Coronary artery (tissue), 2 donors: Measurements from ENCODE around the gene WNK2.
"Not testable (repeated sequence)": the region's sequence is repeated elsewhere in the genome, so short reads cannot be mapped to it uniquely, and the experiment has no call there.

Experiments
- DNase-seq: peaks from one replicate; pipeline ENCODE4 v3.0.0-alpha.2; 2017; ENCODE audit warnings: low spot score
- H3K27ac ChIP-seq, 2 donors: fragments of 200-600 bp; sonication (generic); one replicate each; pipeline ENCODE4 v1.5.1; 2016 to 2019
- H3K4me3 ChIP-seq: fragments of 200-600 bp; sonication (generic); 2 replicates; pipeline ENCODE4 v1.5.1; 2016; ENCODE audit warnings: mild to moderate bottlenecking, moderate library complexity
- CTCF ChIP-seq: fragments of 200-600 bp; sonication (generic); IDR thresholded peaks from one replicate; pipeline ENCODE4 v1.5.1; 2019; ENCODE audit warnings: antibody characterized with exemption

Gene WNK2

GRCh38 chr9:93361995-93362394, 178.1 kb downstream of the WNK2 start:
- H3K27ac ChIP-seq, result no peak overlapping the region
- no peak overlapping the region for H3K4me3 ChIP-seq
- TF ChIP-seq CTCF, result no peak
- no peak for DNase-seq

- DNase-seq, result no peak
- TF ChIP-seq CTCF, result no peak
- H3K4me3 ChIP-seq, result no peak overlapping the region
- no peak overlapping the region for H3K27ac ChIP-seq
Observed at GRCh38 chr9:93364734-93365426, 180.9 kb downstream of the WNK2 start.

- H3K4me3 ChIP-seq, result no peak overlapping the region
- H3K27ac ChIP-seq, result no peak overlapping the region
- no peak for TF ChIP-seq CTCF
- no peak for DNase-seq
Observed at GRCh38 chr9:93365427-93366118, 181.6 kb downstream of the WNK2 start.

GRCh38 chr9:93366119-93366447, 182.1 kb downstream of the WNK2 start:
- DNase-seq, result no peak
- no peak for TF ChIP-seq CTCF
- H3K27ac ChIP-seq, result no peak overlapping the region
- no peak overlapping the region for H3K4me3 ChIP-seq

- H3K27ac ChIP-seq, DNase-seq, H3K4me3 ChIP-seq: not testable (repeated sequence)
Observed at GRCh38 chr9:93366486-93366885, 182.5 kb downstream of the WNK2 start.

- TF ChIP-seq CTCF, result no peak
- no peak overlapping the region for H3K4me3 ChIP-seq
- DNase-seq, result no peak
Observed at GRCh38 chr9:93368437-93368836, 184.5 kb downstream of the WNK2 start.

GRCh38 chr9:93369686-93370085, 185.7 kb downstream of the WNK2 start:
- Histone ChIP-seq H3K27ac (no peak overlapping the region), H3K4me3 (no peak overlapping the region)
- TF ChIP-seq CTCF, result no peak
- DNase-seq, result no peak

More at GRCh38 chr9:93368437-93368836, 184.5 kb downstream of the WNK2 start:
- H3K27ac ChIP-seq, result no peak overlapping the region
